GM21723 (cell line): ENCODE measurements around the gene SYCE1.

Experiments
- ATAC-seq: cut with Tn5 transposase; IDR thresholded peaks from one replicate; pipeline ENCODE4 v1.9.1; 2021; ENCODE audit warnings: mild to moderate bottlenecking, moderate library complexity; ENCODE audit not compliant: unreplicated experiment

Gene SYCE1

DNA sequence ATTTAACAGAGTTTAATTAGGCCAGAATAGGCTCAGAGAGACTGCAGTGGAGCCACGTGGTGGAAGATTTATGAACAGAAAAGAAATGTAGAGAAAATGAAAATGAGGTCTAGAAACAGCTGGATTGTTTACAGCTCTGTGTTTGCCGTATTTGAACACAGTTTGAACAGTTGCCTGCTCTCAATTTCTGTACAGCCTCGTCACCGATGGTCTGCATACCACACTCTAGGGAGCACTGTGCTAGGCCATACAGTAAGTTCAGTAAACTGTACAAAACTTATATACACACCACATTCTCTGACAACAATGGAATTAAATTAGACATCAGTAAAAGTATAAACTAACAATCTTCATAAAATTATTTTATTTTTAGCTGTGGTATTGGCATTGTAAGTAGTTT lies 49.3 kb downstream of the SYCE1 start:
- no peak for ATAC-seq

DNA sequence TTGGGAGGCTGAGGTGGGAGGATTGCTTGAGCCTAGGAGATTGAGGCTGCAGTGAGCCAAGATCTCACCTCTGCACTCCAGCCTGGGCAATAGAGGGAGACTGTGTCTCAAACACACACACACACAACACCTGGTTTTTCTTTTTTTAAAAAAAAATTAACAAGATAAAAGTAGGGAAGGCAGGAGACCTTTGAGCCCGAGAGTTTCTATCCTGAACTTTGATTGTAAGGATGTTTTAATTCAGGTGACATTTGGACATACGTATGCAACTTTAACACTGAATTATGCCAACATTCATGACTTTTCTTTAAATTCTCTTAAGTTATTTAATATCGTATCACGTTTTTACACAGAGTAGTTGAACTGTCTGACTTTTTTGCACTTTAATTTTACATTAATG lies 49.9 kb downstream of the SYCE1 start:
- ATAC-seq: no peak

DNA sequence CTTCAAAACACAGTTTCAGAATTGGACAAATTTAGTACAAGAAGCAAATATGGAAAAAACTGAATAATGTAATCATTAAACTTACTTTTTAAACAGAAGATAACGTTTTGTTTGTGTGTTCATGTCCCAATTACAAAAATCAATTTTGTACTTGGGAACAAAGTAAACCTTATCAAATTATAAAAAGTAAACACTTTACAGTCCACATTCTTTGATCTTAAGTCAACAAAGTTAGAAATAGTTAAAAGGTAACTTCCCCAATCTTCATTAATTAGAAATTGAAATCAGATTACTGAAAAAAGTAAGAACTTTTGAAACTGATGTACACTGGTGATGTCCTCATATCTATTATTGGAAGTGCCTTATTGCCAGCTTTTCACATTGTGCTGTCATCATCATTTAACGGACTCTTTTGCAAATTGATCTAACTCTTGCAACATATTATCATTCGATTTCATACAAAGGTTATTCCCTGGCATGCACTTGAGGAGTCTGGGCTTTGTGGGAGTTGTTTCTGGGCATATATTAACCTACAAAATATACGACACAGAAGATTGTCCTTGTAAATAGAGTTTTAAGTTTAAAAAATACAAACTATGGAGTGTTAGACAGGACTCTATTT lies 53.4 kb downstream of the SYCE1 start:
- ATAC-seq: no peak

DNA sequence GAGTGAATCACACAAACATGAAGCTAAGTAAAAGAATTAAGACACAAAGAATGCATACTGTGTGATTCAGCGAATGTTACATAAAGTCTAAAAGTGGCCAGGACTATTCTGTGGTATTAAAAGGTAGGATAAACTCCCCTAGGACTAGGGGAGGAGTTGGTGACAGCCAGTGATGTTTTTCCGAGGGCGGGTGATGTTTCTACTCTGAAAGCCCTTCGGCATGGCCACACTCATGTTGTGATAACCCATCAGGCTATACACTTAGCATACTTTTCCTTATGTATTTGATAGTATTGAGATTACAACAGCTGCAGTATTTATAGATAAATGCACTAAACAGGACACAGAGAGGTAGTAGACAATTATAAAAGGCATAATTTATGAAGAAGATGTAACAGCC lies 54.0 kb downstream of the SYCE1 start:
- ATAC-seq: no peak

DNA sequence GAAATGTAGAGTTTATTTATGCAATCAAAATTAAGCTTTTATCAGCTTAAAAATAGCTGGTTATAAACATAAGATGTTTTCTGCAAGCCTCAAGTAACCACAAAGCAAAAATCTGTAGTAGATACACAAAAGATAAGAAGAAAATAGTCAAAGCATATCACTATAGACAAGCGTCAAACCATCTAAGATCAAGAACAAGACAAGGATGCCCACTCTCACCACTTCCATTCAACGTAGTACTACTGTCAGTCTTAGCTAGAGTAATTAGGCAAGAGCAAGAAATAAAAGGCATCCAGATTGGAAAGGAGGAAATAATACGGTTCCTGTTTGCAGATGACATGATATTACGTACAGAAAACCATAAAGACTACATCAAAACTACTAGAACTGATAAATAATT lies 55.7 kb downstream of the SYCE1 start:
- ATAC-seq: no peak
